ENCODE data around the gene PLCB3. TPM values are rescaled to one million over a fixed set of nuclear protein-coding genes. Genes with fewer than 3 reads are reported as not detected.

Gene PLCB3
- total and polyA plus RNA-seq, 2 of the 13 experiments (the other 11 are each of a cell fraction or from before 2014, with no cell fraction given): 7.5 to 13.8 TPM

- FAIRE-seq (no peak), ATAC-seq (peak; percentile 39), DNase-seq (ENCODE audit: low spot score) (no peak)
- ChIA-PET POLR2A (no interaction called here), CTCF (ENCODE audit: low intra/inter-chr PET ratio, low total read pairs) (no interaction called here)
- TF ChIP-seq ZNF740 (CRISPR knock-in tag; IDR thresholded peaks at IDR 0.05): no peak
- no peak for TF ChIP-seq ZBTB39 (CRISPR knock-in tag; IDR thresholded peaks at IDR 0.05)
- TF ChIP-seq EED (CRISPR knock-in tag; IDR thresholded peaks at IDR 0.05): 0 out of 2 replicates have a peak, but pooled peaks have one; percentile 7
- no peak for TF ChIP-seq PRPF4 (IDR thresholded peaks at IDR 0.05; ENCODE audit: low read depth, low read length, poor library complexity, severe bottlenecking)
- peak; percentile 64 for TF ChIP-seq EZH2 (conservative IDR thresholded peaks at IDR 0.05; ENCODE audit: low read depth, low read length)
- TF ChIP-seq SMAD9 (CRISPR knock-in tag; IDR thresholded peaks at IDR 0.05): no peak
- no TSS peak for BruUV-seq (replicated peaks)
- Histone ChIP-seq H2AFZ (ENCODE audit: low read length) (no peak overlapping the region), H3K79me2 (ENCODE audit: insufficient read depth, low read length) (no peaks in the 10 kb centered on the region), H4K20me1 (ENCODE audit: insufficient read depth, low read length) (0 out of 2 replicates have a peak, but pooled peaks cover under 1% of the 10 kb centered on the region), H3K36me3 (replicated peaks in 1 of 2; ENCODE audit: control insufficient read depth in 1 of 2, insufficient read depth in 2 of 2, low read length in 2 of 2) (no peaks in the 10 kb centered on the region), H3K27ac (ENCODE audit: extremely low read length, insufficient read depth, low read length) (no peak overlapping the region), H3K4me2 (ENCODE audit: low read depth, low read length) (peak overlapping the region; percentile 60), H3K4me1 (ENCODE audit: insufficient read depth, low read length) (0 out of 2 replicates have a peak, but pooled peaks cover 12% of the 10 kb centered on the region), H3K9me3 (ENCODE audit: low read length) (no peaks in the 10 kb centered on the region), H3K9ac (ENCODE audit: insufficient read depth, low read depth, low read length) (no peak overlapping the region), H3K4me3 (replicated peaks in 1 of 3; ENCODE audit: insufficient read depth in 1 of 3, low read depth in 2 of 3, low read length in 3 of 3) (peak overlapping the region in 2 of 3 experiments; percentile 19 to 61; a peak in 3 of 6 replicates), H3K27me3 (ENCODE audit: control insufficient read depth in 1 of 2, insufficient read depth in 2 of 2, low read length in 2 of 2) (peaks cover 27 to 71% of the 10 kb centered on the region in 2 experiments)
- in situ Hi-C loops (cut with HindIII; ENCODE audit: extremely low pct_ligation_motif_present, low pct_unique_long_range_greater_than_20kb) (no loop called here), intact Hi-C loops (cut with micrococcal nuclease; ENCODE audit: unreplicated experiment) (no loop called here)
- 16% methylated on average over 15 of the region's 42 CpGs for WGBS (ENCODE audit: low lambda C conversion rate)
These were observed 41.3 kb downstream of the PLCB3 start for GRCh38 chr11:64292460-64293254.
